HepG2 (cell line): ENCODE data around the gene IFNA21.
"Not testable (repeated sequence)": the region's sequence is repeated elsewhere in the genome, so short reads cannot be mapped to it uniquely, and the experiment has no call there.

Source experiments
- AGO2 ChIP-seq: fragments of 200-400 bp; formaldehyde crosslinking; optimal IDR thresholded peaks from 2 replicates; pipeline ENCODE3; 2017; ENCODE audit warnings: mild to moderate bottlenecking, low read depth, low read length, moderate library complexity
- EP300 ChIP-seq, 3 experiments: sonication (generic) in 1 of 3; formaldehyde crosslinking in 1 of 3; IDR thresholded peaks; 2 replicates each; pipeline versions ENCODE4 v1.5.1 to v1.6.1; 2011 to 2020; ENCODE audit warnings: low read depth in 2 of 3, low read length in 2 of 3, borderline replicate concordance in 1 of 3, improper control_type of control experiment in 1 of 3, mild to moderate bottlenecking in 1 of 3, missing genetic modification reagents in 1 of 3, moderate library complexity in 1 of 3
- KLF16 ChIP-seq, 2 experiments: sonication (generic) in 1 of 2; formaldehyde crosslinking in 1 of 2; IDR thresholded peaks; 2 replicates each; pipeline versions ENCODE4 v1.6.1 to v1.8.0; 2016 to 2023; ENCODE audit warnings: missing genetic modification reagents in 2 of 2, missing compliant biosample characterization in 1 of 2
- MYNN ChIP-seq: sonication (generic); formaldehyde crosslinking; IDR thresholded peaks from 2 replicates; pipeline ENCODE4 v1.4.0; 2020; ENCODE audit warnings: mild to moderate bottlenecking, low read depth, missing genetic modification reagents
- POLR2AphosphoS5 ChIP-seq: IDR thresholded peaks from 2 replicates; pipeline ENCODE4 v1.6.1; 2012; ENCODE audit warnings: low read depth, low read length
- SNRNP70 ChIP-seq: fragments of 200-400 bp; formaldehyde crosslinking; IDR thresholded peaks from 2 replicates; pipeline ENCODE4 v1.6.1; 2017; ENCODE audit warnings: mild to moderate bottlenecking, low read depth, low read length, moderate library complexity
- SP2 ChIP-seq: sonication (generic); formaldehyde crosslinking; IDR thresholded peaks from 2 replicates; pipeline ENCODE4 v1.5.1; 2020; ENCODE audit warnings: mild to moderate bottlenecking, missing genetic modification reagents
- STAT5B ChIP-seq: sonication (generic); formaldehyde crosslinking; IDR thresholded peaks from 2 replicates; pipeline ENCODE4 v1.4.0; 2020; ENCODE audit warnings: missing genetic modification reagents
- ZSCAN29 ChIP-seq: sonication (generic); formaldehyde crosslinking; conservative IDR thresholded peaks from 2 replicates; pipeline ENCODE4 v1.4.0; 2020; ENCODE audit warnings: mild to moderate bottlenecking, missing genetic modification reagents
- TF ChIP-seq, protein P1 (sequence below): sonication (generic); formaldehyde crosslinking; IDR thresholded peaks from 2 replicates; pipeline ENCODE4 v1.5.0; 2020; ENCODE audit warnings: mild to moderate bottlenecking, missing genetic modification reagents, moderate library complexity

- not testable (repeated sequence) for TF ChIP-seq STAT5B (CRISPR knock-in tag); KLF16 (CRISPR knock-in tag; IDR thresholded peaks at IDR 0.05); POLR2AphosphoS5; SNRNP70; SP2 (CRISPR knock-in tag); ZSCAN29 (CRISPR knock-in tag); EP300 (IDR thresholded peaks at IDR 0.05; ENCODE audit: low read depth in 2 of 2, low read length in 2 of 2); EP300 (CRISPR knock-in tag; IDR thresholded peaks at IDR 0.05; ENCODE audit: borderline replicate concordance); AGO2; MYNN (CRISPR knock-in tag)
- TF ChIP-seq, protein P1, sequence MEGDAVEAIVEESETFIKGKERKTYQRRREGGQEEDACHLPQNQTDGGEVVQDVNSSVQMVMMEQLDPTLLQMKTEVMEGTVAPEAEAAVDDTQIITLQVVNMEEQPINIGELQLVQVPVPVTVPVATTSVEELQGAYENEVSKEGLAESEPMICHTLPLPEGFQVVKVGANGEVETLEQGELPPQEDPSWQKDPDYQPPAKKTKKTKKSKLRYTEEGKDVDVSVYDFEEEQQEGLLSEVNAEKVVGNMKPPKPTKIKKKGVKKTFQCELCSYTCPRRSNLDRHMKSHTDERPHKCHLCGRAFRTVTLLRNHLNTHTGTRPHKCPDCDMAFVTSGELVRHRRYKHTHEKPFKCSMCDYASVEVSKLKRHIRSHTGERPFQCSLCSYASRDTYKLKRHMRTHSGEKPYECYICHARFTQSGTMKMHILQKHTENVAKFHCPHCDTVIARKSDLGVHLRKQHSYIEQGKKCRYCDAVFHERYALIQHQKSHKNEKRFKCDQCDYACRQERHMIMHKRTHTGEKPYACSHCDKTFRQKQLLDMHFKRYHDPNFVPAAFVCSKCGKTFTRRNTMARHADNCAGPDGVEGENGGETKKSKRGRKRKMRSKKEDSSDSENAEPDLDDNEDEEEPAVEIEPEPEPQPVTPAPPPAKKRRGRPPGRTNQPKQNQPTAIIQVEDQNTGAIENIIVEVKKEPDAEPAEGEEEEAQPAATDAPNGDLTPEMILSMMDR (CRISPR knock-in tag), result not testable (repeated sequence)
Observed at GRCh38 chr9:21210782-21211181, 44.3 kb upstream of the IFNA21 start.
